Subcutaneous adipose tissue (tissue), 4 donors: ENCODE measurements around the gene APP. TPM values are rescaled to one million over a fixed set of nuclear protein-coding genes. Genes with fewer than 3 reads are reported as not detected.

ENCODE experiments used
- total RNA-seq, 4 donors: library from RNA; depleted of rRNA; stranded (reverse); fragments of >200 nt; gene quantifications; one replicate each; pipeline ENCODE4 v1.1.0, GENCODE V29; 2016
- TF ChIP-seq, protein P1 (sequence below): fragments of 450-650 bp; IDR thresholded peaks from one replicate; pipeline ENCODE4 v1.5.1; 2016; ENCODE audit warnings: low read depth, mild to moderate bottlenecking, control low read depth, antibody characterized with exemption, moderate library complexity

The APP gene
- total RNA-seq, 4 donors from 2014 or later, result 210 to 257 (median 218) TPM

DNA sequence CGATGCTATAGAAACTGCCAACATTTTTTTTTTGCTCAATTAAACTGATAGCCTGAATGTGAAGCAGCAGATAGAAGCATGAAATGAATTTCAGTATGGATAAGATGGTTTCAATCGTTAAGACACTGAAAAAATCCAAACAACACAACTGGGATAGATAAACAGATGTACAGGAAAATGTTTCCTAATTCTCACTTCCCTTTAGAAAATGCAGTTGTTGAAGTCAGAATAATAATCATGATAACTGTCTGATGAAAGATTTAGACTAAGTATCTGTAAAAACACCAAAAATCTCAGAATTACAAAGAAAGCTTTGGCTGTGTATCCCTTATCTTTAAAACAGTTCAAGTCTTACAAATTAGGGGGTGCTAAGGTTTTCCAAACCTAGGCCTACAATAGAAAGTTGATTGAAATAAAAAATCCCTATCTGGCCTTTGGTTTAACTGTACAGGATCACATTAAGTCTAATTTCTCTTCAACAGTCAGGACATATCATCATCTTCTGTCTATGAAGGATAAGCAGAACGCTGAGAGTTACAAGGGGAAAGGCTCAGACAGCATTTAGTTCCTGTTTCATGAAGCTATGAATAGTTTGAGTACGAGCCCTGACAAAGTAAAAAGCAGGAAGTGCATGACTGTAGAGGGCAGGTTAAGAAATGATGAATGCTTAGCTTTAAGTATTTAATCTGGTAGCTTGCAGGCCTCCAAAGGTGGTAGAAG lies 203.2 kb downstream of the APP start:
- TF ChIP-seq, protein P1, sequence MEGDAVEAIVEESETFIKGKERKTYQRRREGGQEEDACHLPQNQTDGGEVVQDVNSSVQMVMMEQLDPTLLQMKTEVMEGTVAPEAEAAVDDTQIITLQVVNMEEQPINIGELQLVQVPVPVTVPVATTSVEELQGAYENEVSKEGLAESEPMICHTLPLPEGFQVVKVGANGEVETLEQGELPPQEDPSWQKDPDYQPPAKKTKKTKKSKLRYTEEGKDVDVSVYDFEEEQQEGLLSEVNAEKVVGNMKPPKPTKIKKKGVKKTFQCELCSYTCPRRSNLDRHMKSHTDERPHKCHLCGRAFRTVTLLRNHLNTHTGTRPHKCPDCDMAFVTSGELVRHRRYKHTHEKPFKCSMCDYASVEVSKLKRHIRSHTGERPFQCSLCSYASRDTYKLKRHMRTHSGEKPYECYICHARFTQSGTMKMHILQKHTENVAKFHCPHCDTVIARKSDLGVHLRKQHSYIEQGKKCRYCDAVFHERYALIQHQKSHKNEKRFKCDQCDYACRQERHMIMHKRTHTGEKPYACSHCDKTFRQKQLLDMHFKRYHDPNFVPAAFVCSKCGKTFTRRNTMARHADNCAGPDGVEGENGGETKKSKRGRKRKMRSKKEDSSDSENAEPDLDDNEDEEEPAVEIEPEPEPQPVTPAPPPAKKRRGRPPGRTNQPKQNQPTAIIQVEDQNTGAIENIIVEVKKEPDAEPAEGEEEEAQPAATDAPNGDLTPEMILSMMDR, result no peak

DNA sequence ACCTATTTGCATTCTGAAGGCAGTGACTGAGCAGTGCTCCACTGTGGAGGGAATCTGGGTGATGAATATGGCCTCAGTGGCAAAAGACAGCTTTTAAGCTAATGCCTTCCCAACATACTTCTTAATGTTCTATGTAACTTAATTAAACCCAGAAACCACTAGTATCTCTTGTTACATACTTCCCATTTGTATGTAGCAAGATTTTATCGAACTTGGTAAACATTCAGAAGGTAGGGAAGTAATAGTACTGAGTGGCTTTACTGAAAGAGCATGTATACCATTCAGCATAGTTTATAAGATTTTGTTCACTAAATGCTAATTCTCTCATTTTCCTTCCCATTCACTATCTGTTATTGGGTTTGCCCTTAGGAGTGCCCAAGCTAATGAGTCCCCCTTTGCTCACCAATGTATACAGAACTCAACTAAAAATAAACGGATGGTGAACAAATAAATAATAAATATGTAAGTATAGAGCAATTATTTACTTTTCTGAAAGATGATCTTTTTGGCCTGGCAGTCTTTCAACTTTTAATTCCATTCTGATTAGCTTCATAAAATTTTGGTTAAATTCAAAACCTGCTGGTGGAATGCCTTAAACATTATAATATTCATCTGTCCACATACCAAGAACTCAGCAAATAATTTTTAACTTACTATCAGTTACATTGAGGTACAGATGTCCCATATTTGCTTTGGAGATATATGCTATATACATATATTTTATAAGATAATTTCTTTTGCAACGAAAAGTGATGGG lies 204.4 kb downstream of the APP start:
- TF ChIP-seq, protein P1, result no peak

DNA sequence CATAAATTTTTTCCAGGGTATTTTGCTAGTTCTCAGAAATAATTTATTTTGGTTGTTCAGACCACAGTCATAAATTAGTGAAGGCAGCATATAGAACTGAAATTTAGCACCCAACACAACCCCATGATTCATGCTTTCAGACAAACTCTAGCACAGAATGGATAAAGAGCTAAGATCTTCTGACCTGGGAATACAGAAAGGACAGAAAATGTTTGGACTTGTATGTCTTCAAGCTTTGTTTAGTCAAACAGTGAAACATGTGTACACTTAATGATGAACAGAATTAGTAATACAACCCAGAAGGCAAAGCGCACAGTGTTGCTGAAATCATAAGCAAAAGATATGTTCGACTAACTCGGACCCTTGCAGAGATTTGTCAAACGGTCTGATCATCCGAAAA lies 205.6 kb downstream of the APP start:
- TF ChIP-seq, protein P1, result no peak

DNA sequence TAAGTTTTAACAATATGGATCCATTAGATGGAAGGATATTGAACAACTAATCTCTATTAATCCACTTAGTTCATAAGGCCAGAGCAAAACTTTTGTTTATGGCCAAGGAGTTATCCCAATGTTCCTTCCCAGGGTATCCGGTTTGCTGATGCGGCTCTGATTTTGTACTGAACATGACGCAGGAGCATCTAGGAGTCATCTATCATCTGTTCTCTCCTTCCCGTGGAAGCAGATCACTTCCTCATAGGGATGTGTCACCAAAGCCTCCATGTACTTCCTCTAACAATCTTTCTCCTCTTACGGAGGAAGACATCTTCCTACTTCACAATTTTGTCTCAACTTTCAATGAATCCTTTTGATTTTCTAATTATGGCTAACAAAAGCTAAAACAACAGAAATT lies 206.6 kb downstream of the APP start:
- TF ChIP-seq, protein P1, result no peak

DNA sequence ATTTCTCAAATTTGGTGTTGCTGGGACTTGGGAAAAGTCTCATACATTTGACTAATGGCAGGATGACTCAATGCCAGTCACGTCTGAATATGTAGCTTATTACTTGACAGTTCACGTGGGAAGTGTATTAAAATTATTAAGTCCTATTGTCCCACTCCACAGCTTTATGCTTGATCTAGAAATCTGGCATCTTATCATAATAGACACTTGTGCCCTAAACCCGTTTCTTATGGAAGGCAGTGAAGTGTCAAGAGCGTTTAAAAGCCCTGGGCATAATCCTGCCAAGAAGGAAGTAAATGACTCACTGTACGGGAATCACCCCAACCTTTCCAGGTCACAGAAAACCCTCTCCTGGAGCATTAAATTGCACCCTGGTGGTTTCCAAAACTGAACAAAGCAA lies 207.4 kb downstream of the APP start:
- TF ChIP-seq, protein P1, result no peak

DNA sequence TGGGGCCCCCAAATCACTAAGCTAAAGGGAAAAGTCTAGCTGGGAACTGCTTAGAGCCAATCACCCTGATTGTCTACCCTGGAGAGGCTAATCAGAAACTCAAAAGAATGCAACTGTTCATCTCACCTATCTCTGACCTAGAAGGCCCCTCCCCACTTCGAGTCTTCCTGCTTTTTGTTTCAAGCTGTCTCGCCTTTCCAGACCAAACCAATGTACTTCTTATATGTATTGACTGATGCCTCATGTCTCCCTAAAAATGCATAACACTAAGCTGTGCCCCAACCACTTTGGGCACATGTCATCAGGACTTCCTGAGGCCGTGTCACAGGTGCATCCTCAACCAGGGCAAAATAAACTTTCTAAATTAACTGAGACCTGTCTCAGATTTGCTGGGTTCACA lies 209.5 kb downstream of the APP start:
- TF ChIP-seq, protein P1, result no peak

DNA sequence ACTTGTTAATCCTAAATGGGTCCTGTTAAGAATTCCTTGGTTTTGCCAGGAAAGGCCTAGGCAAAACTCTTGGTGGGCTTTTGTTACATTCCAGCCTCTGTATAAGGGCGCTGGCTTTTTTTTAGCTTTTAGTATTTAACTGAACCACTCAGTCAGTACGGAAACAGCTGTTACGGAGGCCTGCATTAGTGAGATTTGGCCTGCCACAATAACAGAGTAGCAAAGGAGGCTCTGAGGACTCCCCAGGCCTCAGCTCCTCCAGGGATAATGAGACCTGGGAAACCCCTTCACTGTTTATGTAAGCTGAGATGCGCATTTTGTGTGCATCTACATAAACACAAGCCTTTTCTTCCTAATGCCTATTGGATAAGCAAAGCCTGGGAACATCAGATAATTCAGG lies 210.2 kb downstream of the APP start:
- TF ChIP-seq, protein P1, result no peak
